ENCODE data around the gene CTCFL. TPM values are rescaled to one million over a fixed set of nuclear protein-coding genes. Genes with fewer than 3 reads are reported as not detected.

CTCFL gene
- total RNA-seq, 1 donor from 2014 or later: 0.09 TPM

GRCh38 chr20:57471496-57472372, 53.2 kb downstream of the CTCFL start:
- Mint-ChIP-seq H3K27ac (ENCODE audit: unreplicated experiment) (no peak overlapping the region), H3K4me3 (no peak overlapping the region), H3K27me3 (ENCODE audit: low read depth) (peaks cover 6% of the 10 kb centered on the region)

DNA sequence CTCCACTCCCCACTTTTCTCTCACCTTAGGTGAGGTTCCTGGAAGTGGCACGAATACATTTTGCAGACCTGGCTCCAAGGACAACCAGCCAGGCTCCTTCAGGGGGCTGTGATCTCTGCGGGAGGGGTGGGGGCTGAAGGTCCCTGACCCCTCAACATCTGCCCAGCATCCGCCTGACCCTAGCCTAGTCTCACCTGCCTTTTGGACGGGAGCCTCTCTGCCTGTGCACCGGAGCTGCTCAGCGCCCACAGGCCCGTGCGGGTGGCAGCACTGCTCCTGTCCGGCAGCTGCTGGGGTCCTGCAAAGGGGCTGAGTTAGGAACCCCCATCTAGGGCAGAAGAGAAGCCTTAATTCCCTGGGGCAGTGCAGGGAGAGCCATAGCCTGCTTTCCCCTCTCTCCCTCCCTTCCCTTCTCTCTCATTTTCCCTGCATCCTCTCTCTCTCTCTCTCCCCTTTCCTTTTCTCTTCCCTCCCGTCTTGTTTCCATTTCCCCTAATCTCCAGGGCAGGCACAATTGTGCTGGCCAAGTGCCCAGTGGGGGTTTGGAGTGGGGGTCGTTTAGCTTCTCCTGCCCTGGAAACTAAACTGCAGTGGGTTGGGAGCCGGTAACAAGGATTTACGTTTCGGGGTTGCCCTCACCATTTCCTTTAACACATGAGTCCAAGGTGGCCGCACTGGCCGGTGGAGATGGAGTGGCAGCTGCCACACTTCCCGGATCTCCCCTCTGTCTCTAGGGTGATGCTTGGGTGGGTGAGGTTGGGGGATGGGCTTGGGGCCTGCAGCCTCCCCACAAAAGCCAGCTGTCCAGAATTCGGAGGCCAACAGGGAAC, 54.1 kb downstream of the CTCFL start:
- Mint-ChIP-seq H3K4me3 (no peak overlapping the region), H3K4me1 (peaks cover 16% of the 10 kb centered on the region), H3K27ac (ENCODE audit: unreplicated experiment) (no peak overlapping the region), H3K36me3 (ENCODE audit: low read depth) (no peaks in the 10 kb centered on the region), H3K27me3 (ENCODE audit: low read depth) (peaks cover 6% of the 10 kb centered on the region), H3K9me3 (no peaks in the 10 kb centered on the region)
- no peak for DNase-seq (ENCODE audit: low read depth, low spot score)
- no peak for TF ChIP-seq CTCF (conservative IDR thresholded peaks at IDR 0.05)

More at GRCh38 chr20:57471496-57472372, 53.2 kb downstream of the CTCFL start:
- no peak for TF ChIP-seq CTCF (conservative IDR thresholded peaks at IDR 0.05)
- Mint-ChIP-seq H3K4me1 (peaks cover 16% of the 10 kb centered on the region), H3K36me3 (ENCODE audit: low read depth) (no peaks in the 10 kb centered on the region), H3K9me3 (no peaks in the 10 kb centered on the region)
- DNase-seq (ENCODE audit: low read depth, low spot score): no peak

- Mint-ChIP-seq H3K4me3 (no peak overlapping the region), H3K4me1 (peaks cover 16% of the 10 kb centered on the region), H3K27me3 (ENCODE audit: low read depth) (peaks cover 6% of the 10 kb centered on the region), H3K27ac (ENCODE audit: unreplicated experiment) (no peak overlapping the region), H3K9me3 (no peaks in the 10 kb centered on the region), H3K36me3 (ENCODE audit: low read depth) (no peaks in the 10 kb centered on the region)
- TF ChIP-seq CTCF (conservative IDR thresholded peaks at IDR 0.05): no peak
- no peak for DNase-seq (ENCODE audit: low read depth, low spot score)
Observed at GRCh38 chr20:57470212-57470522, 54.8 kb downstream of the CTCFL start.

GRCh38 chr20:57469418-57470211, 55.3 kb downstream of the CTCFL start:
- H3K36me3 Mint-ChIP-seq (ENCODE audit: low read depth): no peaks in the 10 kb centered on the region
- H3K27ac Mint-ChIP-seq (ENCODE audit: unreplicated experiment): no peak overlapping the region
- peaks cover 16% of the 10 kb centered on the region for H3K4me1 Mint-ChIP-seq
- TF ChIP-seq CTCF (conservative IDR thresholded peaks at IDR 0.05): no peak
- no peaks in the 10 kb centered on the region for H3K9me3 Mint-ChIP-seq
- no peak for DNase-seq (ENCODE audit: low read depth, low spot score)
- H3K27me3 Mint-ChIP-seq (ENCODE audit: low read depth): peaks cover 6% of the 10 kb centered on the region
- H3K4me3 Mint-ChIP-seq: no peak overlapping the region
